HG03045 (cell line): ENCODE data around the gene PLCB1.
"Not testable (repeated sequence)": the region's sequence is repeated elsewhere in the genome, so short reads cannot be mapped to it uniquely, and the experiment has no call there.

Experiments
- ATAC-seq: cut with Tn5 transposase; IDR thresholded peaks from one replicate; pipeline ENCODE4 v1.9.1; 2021; ENCODE audit warnings: mild to moderate bottlenecking, moderate library complexity; ENCODE audit not compliant: unreplicated experiment

The PLCB1 gene

DNA sequence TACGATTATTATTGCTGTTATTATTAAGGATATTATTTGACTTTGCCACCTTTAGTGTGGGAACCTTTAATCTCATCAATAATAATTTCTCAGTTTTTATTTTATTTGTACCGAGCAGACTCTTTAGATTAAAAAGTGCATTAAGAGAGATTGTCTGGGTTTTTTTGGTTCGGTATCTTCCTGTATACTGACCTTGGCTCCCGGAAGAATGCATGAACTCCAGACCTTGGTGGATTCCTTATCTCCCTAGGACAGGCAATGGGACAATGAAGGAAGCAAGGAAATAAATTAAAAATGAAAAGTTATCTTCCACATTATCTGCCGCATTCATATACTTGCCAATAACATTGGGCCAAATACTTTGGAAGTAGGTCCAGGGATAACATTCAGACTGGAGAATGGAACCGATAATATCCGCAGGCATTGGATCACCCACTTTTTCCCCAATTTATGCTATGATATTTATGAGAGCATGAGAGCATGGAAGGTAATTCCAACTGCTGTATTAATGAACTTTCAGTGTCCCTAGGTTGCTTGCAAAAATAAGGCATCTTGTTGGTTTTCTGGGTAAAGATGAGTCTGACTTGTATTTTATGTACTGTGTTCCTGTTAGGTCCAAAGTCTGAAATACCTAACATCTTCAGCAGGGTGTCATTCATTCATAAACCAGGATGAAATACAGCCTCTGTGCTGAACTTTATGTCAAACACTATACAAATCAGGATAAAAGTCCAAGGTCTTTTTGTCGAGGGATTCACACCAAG is 232.1 kb downstream of the PLCB1 start:
- no peak for ATAC-seq

DNA sequence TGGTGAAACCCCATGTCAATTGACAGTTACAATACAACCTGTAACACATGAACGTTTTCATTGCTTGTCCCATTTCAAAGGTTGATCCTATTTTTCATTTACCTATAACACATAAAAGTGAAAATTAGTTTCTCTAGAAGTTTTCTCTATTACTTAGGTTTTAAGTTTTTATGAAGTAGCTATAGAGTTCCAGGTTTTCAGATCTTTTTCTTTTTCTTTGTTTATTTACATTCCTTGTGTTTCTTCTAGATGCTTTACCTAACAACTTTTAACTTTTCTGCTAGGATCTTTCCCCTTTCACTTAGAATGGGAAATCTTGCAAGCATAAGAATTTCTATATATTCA is 232.6 kb downstream of the PLCB1 start:
- ATAC-seq: no peak

DNA sequence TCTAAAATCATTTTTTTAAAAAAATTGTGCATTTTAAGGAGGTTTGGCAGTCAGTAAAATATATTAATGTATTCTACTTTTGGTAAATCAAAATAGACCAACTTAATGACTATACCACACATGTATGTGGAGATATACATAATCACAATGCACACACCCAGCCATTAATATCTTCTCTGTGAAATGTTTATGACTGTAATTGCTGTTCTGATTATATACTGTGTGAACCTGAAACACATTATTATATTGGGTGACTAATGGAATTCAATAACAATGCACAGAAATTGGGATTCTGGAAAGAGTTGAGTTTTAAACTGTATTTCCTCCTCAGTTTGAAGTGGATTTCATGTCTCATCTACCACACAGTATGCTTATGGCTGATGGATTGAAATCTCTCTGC is 233.6 kb downstream of the PLCB1 start:
- ATAC-seq: no peak

DNA sequence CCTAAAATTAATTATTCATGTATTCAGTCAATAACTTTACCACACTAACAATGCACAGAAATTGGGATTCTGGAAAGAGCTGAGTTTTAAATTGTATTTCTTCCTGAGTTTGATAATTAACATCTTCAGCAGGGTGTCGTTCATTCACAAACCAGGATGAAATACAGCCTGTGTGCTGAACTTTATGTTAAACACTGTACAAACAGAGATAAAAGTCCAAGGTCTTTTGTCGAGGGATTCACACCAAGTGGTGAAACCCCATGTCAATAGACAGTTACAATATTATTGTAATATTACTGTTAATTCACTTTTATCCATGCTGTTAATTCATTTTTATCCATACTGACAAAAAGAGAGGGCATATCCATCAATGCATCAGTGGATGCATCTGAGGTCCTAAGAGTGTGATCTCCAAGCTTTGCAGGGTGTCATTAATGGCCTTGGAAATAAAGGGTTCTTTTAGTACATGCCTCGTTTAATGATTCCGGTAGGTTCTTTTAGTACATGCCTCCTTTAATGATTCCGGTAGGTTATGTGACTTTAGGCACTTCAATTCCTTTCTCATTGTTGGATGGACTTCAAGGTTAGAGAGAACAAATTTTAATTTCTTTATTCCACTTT is 234.3 kb downstream of the PLCB1 start:
- no peak for ATAC-seq

DNA sequence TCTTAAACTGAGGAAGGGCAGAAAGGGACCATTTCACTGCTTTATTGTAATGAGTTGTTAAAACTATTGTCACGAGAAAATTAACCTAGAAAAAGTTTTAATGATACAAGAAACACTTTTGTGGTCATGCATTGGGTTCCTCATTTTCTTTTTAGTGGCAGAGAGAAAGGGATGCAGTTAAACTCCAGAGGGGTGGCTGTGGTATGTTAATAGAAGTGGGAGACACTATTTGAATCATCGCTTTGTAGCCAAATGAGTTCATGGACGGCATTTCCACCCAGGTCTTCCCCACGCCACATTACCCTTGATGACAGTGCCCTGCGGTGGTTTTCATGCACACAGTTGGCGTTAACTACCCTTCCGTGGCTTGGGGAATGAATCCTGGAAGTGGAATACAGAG is 235.6 kb downstream of the PLCB1 start:
- ATAC-seq: no peak

DNA sequence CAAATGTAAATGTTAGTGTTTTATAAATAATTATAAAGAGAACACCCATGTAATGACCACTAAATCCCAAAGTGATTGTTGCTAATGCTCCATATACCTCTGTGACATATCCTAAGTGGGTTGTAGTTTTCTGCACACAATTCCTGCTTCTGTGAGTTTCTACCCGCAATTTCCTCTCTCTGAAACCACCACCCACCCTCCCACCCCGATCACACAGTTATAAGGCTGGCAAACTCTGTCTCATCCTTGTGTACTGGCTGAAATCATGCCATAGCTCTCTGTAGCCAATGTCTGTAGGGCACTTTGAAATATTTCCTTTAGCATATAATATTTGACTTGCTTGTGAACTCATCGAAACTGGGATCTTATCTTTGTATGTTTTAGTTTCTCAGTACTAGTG is 236.6 kb downstream of the PLCB1 start:
- no peak for ATAC-seq

DNA sequence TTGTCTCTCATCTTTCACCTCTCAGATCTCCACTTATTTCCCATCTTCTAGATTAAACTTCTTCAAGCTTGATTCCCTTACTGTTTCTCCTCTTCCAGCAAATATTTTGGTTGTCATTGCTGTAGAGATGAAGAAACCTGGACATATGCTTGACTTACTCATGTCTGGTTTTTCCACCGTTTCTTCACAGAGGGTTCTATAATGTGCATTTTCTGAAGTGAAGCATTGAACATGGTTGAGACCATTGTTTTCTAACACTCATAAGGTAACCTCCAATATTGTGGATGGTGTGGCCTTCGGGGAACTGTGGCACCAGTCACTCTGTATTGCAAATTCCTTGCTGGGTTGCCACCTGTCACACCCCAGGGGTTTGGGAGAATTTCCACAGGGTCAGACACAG is 237.2 kb downstream of the PLCB1 start:
- no peak for ATAC-seq

DNA sequence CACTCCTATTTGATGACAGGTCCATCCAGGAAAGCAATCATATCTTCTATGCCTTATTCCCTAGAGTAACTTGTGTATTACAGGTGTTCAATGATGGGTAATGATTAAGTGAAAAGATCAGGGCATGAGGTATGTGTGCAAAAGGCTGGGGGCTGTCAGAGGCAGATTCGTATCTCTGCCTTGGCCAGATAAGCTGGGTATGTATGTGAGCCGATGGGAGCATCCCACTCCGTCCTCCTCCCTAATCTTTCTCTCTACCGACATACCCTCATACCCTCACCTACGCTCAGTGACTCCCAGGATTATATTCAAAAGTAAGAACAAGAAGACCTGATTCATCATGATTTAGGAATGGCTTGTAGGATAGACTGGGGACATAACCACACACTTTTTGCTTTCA is 238.7 kb downstream of the PLCB1 start:
- ATAC-seq: no peak

DNA sequence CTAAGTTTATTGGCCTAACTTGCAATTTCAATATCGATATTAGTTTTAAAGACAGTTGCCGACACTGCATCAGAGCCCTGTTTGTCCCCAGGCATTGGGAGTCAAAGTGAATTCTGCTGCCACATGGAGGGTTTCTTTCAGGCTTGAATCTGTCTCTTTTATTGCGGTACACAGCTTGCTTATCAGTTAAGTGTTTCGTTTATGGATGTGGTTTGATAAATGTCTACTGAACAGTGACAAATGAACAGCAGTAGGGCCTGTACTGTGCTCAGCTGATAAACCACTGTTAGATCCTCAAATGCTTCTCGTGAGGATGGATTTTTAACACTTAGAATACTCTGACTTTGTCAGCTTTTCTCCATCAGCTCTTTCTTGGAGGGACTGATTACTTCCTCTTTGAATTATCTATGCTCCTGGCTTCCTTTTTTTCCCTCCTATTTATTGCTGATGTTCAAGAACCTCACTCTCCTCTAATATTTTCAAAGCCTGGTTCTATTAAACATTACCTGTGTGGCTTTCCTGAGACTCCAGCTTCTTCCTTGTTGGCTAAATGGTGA is 240.8 kb downstream of the PLCB1 start:
- no peak for ATAC-seq

DNA sequence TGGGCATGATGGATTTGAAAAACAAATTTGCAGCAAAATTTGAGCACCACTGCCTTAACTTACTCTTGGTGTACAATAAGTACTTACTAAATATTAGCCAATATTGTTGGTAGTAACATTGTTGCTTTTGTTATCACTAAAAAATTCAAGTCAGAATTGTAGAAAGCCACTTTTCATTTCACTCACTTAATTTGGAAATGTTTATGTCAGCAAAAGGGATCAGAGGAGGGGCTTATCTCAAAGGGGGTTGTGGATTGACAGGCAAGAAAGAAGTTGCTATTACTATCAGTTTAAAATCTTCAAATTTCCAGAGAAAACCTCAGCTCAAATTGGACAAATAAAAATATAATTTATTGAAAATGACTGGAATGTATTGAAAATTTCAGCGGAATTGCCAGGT is 241.5 kb downstream of the PLCB1 start:
- no peak for ATAC-seq

DNA sequence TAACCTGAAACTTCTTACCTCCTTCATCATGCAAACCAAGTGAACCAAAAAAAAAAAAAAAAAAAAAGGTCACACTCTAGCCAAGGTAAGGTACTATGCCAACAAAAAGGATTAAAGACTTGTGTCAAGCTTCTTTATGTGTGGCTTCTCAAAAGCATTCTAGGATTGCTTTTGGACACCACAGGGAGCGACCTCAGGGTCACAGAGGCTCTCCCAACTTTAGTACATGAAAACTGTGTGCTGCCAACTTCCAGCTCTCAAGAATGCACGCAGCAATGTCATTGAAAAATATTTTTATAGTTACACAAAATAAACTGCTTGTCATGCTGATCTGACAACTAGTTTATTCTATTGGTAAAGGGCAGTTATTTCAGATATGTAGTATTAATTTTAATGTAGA is 243.8 kb downstream of the PLCB1 start:
- ATAC-seq: no peak

DNA sequence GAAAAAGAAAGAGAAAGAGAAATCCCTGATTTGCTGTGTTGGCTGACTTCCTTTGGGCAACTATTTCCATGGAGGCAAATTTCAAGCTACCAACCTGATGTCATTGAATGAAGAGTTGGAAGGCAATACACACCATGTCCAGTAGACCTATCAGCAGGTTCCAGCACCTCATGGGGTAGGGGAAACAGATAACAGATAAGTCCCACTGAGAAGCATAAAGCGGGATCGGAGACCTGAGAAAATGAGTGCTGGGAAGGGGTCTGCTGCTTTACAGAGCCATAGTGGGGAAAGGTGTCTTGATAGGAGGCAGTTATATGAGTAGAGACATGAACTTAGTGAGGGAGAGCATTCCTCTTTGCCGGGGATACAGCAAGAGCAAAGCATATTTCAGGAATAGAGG is 244.9 kb downstream of the PLCB1 start:
- no peak for ATAC-seq

DNA sequence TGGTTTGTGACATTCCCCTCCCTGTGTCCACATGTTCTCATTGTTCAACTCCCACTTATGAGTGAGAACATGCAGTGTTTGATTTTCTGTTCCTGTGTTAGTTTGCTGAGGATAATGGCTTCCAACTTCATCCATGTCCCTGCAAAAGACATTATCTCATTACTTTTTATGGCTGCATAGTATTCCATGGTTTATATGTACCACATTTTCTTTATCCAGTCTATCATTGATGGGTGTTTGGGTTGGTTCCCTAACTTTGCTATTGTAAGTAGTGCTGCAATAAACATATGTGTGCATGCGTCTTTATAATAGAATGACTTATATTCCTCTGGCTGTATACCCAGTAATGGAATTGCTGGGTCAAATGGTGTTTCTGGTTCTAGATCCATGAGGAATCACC is 247.1 kb downstream of the PLCB1 start:
- ATAC-seq: not testable (repeated sequence)

DNA sequence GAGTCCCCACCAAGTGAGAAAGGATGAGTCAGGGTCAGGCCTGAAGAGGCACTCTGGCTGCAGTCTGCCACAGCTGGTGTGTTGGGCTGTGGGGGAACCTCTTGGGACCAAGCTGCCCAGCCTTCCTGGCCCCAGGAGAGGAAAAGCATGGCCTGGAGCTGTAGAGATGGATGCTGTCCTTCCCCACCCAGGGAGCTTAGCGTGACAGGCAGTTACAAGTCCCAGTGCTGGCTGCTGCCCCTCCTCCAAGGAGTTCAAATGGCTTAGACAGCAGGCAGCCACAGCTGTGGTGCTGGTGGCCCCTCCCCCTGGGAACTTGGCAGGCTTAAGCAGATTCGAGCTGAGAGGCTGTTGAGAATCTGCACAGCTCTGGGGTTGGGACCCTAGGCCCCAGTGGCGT is 253.2 kb downstream of the PLCB1 start:
- ATAC-seq: no peak

DNA sequence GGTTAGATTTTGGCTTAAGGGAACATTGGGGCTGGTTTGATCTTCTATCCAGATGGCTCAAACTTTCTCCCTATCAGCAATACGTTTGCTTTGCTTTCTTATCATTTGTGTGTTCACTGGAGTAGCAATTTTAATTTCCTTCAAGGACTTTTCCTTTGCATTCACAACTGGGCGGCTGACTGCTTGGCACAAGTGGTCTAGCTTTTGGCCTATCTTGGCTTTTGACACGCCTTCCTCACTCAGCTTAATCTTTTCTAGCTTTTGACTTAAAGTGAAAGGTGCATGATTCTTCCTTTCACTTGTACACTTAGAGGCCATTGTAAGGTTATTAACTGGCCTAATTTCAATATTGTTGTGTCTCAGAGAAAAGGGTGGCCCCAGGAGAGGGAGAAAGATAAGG is 254.9 kb downstream of the PLCB1 start:
- no peak for ATAC-seq

DNA sequence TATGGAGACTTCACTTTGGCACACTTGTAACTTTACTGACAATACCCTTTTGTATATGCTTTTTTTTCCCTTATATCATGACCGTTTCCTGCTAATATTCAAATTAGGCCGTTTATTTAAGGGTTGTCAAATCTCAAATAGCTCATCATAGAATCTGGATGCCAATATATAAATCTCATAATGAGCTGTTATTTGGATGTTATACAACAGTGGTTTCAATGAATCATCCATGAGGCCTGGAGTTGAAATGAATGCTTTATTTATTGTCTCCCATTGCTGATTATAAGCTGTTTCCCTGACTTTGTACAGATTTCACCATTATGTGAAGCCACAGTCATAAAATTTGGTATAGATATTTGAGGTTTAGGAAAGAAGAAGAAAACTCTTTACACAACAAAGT is 256.1 kb downstream of the PLCB1 start:
- ATAC-seq: no peak

DNA sequence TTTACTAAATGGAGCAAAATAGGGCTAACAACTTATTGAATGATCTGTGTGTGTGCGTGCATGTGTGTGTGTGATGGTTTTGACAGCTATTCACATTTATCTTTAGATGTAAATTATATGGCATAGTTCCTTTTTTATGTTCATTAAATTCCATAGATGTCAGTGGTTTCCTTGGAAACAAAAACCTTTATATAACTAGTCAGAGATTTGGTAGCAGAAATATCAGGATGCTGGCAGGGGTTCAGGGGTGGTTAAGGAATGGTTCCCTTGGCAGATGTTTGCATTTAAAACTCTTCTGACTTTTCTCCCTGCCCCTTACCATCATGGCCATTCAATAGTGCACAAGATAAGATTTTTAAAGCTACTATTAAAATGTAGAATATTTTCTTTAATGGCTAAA is 256.6 kb downstream of the PLCB1 start:
- no peak for ATAC-seq

DNA sequence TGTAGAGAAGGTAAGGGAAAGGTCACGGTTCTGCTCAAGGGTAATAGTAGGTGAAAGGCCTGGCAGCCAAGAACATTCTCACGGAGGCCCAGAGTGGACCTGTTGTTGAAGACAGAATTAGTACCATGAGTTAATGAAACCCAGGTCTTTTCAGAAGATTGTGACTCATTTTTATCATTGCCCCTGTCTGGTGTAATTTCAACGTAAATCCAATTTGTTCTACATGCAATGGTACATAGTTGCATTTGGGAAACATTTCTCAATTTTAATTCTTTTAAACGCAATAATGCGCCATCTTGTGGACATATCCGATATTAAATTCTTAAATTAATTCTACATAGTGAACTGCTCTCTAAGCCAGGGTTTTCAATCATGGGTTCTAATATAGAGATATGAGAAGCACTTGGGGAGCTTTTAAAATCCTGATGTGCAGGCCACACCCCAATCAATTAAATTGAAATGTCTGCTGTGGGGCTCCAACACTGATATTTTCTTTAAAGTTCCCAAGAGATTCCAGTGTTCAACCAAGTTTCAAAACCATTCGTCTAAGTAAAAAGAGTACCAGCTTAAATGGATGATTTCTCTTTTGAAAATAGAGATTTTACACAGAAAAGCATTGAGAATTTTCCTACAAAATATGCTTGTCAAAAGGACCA is 257.4 kb downstream of the PLCB1 start:
- no peak for ATAC-seq

DNA sequence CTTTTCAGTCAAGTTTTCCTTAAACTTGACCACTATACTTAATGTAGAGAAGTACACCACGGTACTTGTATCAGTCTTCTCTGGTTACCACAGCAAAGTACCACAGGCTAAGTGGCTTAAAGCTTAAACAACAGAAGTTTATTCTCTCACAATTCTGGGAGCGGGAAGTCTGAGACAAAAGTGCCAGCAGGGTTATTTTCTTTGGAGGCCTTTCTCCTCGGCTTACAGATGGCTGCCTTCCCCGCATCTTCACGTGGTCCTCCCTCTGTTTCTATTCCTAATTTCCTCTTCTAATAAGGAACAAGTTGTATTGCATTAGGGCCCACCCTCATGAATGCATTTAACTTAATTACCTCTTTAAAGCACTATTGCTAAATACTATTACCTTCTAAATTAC is 258.0 kb downstream of the PLCB1 start:
- ATAC-seq: no peak

DNA sequence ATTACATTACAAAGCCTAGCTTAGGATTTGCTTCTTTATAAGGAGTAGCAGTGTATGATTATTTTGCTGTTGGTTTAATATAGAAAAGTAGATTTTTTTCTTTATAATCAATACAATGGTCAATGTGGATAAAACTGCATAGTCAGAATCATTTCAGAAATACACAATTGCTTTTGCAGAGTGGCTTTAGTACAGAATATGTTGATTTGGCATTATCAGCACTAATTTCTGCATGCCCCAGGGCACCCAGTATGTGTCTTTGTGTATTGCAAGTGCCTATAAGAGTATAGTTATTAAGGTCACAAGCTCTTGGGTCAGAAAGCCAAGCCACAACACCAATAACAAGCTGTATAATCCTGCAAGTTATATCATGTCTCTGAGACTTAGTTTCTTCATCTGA is 258.4 kb downstream of the PLCB1 start:
- ATAC-seq: no peak

DNA sequence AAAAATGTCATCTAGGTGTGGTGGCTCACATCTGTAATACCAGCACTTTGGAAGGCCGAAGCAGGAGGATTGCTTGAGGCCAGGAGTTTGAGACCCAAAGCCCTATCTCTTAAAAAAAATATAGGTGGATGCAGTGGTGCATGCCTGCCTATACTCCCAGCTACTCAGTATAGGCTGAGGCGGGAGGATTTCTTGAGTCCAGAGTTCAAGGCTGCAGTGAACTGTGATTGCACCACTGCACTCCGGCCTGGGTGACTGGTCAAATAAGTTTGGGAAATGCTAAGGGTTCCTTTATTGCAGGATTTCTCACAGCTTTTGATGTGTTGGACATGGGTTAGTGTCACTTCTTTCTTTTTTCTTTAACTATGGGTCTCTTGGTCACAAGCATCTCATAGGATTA is 261.3 kb downstream of the PLCB1 start:
- ATAC-seq: no peak

DNA sequence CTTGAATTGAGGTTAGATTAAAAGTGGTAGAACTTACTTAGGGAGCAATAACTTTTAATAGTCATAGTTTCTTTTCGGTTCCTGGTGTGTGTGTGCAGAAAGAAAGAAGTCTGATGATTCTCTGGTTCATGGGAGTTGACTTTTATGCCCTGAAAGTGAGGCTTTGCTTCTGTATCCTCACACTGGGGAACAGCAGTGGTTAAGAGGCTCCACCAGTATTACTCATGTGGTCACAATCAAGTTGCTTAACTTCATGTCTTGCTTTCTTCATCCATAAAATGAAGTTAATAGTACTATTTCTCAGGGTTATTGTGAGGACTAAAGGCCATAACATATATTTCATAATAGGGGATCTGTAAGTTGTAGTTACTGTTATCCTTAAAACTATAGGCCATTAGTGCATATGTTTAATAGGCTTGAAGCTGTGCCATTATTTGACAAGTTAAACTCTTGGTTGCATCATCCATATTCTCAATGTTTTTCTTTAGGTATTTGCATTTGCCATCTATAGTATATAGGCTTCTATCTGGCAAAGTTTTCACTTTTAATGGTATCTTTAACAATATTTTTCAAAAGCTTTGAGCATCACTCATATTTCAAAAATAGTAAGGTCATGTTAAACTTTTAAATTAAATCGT is 262.4 kb downstream of the PLCB1 start:
- ATAC-seq: peak; percentile 61
